GM12891 (cell line): ENCODE results near the gene HTRA1.

Experiments
- POLR2A ChIP-seq: IDR thresholded peaks from 2 replicates; pipeline ENCODE4 v1.6.1; 2011; ENCODE audit warnings: low read depth, low read length, control low read depth
- POU2F2 ChIP-seq: IDR thresholded peaks from 2 replicates; pipeline ENCODE4 v1.6.1; 2011; ENCODE audit warnings: low read depth, mild to moderate bottlenecking, control low read depth, low read length, moderate library complexity

DNA sequence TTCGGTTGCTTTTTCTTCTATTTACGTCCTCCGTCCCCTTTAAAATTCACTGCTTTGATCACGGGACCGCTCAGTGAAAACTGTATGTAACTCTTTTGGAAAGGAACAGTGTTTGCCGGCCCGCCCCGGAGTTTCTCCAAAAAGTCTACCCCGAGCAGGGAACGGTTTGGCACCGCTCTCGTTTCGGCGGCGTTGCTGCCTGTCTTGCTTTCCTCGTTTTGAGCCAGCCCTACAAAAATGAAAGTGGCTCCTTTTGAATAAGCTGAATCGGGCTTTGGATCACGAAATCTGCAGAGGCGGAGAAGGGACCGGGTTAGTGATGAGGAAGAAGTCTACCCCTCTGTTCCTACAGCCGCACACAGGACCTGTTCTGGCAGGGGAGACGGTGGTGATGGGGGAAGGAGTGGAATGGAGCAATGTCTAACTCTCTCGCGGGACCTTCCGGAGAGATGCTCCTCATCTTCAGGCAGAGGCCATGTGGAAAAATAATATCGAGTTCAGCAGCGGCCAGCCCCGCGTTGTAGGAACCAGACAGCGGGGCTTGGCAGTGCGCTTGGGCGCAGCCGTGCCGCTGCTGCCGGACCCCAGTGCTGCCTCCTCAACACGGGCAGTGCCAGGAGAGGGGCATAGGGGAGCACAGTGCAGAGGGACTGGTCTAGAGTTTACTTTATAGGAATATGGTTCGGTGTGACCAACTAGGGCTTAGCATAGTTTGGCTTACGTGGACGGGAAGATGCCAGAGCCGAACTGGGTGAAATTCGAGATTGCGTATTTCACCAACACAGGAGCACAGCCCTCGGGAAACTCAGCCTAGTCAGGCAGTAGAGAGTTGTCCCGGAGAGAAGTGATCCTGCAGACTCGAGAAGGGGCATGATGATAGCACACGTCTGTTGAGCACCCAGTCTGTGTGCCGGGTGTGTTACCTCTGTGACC, 1.4 kb downstream of the HTRA1 start:
- TF ChIP-seq POU2F2 (no peak), POLR2A (no peak)
